Sigmoid colon (tissue), 7 donors: Measurements from ENCODE around the gene ARHGAP5. TPM values are rescaled to one million over a fixed set of nuclear protein-coding genes. Genes with fewer than 3 reads are reported as not detected.

Experiments
- DNase-seq: peaks from one replicate; pipeline ENCODE4 v3.0.0-alpha.2; 2019
- H3K27ac ChIP-seq, 4 donors: fragments of 200-600 bp; sonication (generic); one replicate each; pipeline ENCODE4 v1.5.1; 2016 to 2019; ENCODE audit warnings: mild to moderate bottlenecking in 1 of 4
- H3K27me3 ChIP-seq, 3 donors: fragments of 200-600 bp; sonication (generic); one replicate each; pipeline ENCODE4 v1.5.1; 2019; ENCODE audit warnings: mild to moderate bottlenecking in 1 of 3
- H3K36me3 ChIP-seq, 4 donors: fragments of 200-600 bp; sonication (generic); one replicate each; pipeline ENCODE4 v1.5.1; 2016 to 2019
- H3K4me1 ChIP-seq, 4 donors: fragments of 200-600 bp; sonication (generic); one replicate each; pipeline ENCODE4 v1.5.1; 2017 to 2019
- H3K4me3 ChIP-seq, 4 donors: fragments of 200-600 bp; sonication (generic); one replicate each; pipeline ENCODE4 v1.5.1; 2017 to 2019; ENCODE audit warnings: mild to moderate bottlenecking in 2 of 4, moderate library complexity in 1 of 4
- H3K9me3 ChIP-seq, 4 donors: fragments of 200-600 bp in 3 of 4; sonication (generic) in 3 of 4; one replicate each; pipeline versions ENCODE4 v1.5.1 to v1.6.1; 2013 to 2019
- EP300 ChIP-seq, 4 donors: sonication (generic); formaldehyde crosslinking; IDR thresholded peaks; one replicate each; pipeline ENCODE4 v1.6.1; 2017; ENCODE audit warnings: antibody characterized with exemption in 4 of 4
- POLR2A ChIP-seq, 2 donors: fragments of 450-650 bp; IDR thresholded peaks; one replicate each; pipeline ENCODE4 v1.6.1; 2016; ENCODE audit warnings: antibody characterized with exemption in 2 of 2, mild to moderate bottlenecking in 2 of 2, moderate library complexity in 2 of 2
- POLR2AphosphoS5 ChIP-seq, 4 donors: sonication (generic); formaldehyde crosslinking; IDR thresholded peaks; one replicate each; pipeline ENCODE4 v1.6.1; 2017; ENCODE audit warnings: antibody characterized with exemption in 4 of 4
- WGBS, 2 donors: extraction: QIAGEN DNeasy Blood & Tissue Kit; methylation state at CpG; one replicate each; pipeline ENCODE4 v1.1.7; 2013; 5-methylcytosine and 5-hydroxymethylcytosine counted together
- intact Hi-C: fragments of 100-400 bp; cut with DNase I; formaldehyde crosslinking; loops from one replicate; pipeline ENCODE4 v1.15.1; 2023
- polyA plus RNA-seq, 3 donors: library from polyadenylated mRNA; stranded (reverse); fragments of 200-250 nt; gene quantifications; one replicate each; pipeline ENCODE4 v1.2.3, GENCODE V29; 2013
- total RNA-seq, 4 donors: library from RNA; depleted of rRNA; stranded (reverse); fragments of >200 nt; gene quantifications; one replicate each; pipeline ENCODE4 v1.1.0, GENCODE V29; 2016
- TF ChIP-seq, protein P1 (sequence below), 4 experiments: fragments of 450-650 bp in 3 of 4; fragments of 200-600 bp in 1 of 4; IDR thresholded peaks; one replicate each; pipeline ENCODE4 v1.5.1; 2016 to 2019; ENCODE audit warnings: antibody characterized with exemption in 4 of 4, mild to moderate bottlenecking in 3 of 4, moderate library complexity in 2 of 4
- donor health status: healthy with polysubstance abuse.
- donor health status: Bipolar disorder and iron deficiency.
- donor health status: healthy.

Gene ARHGAP5
- total and polyA plus RNA-seq, 7 donors, result 14.9 to 173 (median 155) TPM

DNA sequence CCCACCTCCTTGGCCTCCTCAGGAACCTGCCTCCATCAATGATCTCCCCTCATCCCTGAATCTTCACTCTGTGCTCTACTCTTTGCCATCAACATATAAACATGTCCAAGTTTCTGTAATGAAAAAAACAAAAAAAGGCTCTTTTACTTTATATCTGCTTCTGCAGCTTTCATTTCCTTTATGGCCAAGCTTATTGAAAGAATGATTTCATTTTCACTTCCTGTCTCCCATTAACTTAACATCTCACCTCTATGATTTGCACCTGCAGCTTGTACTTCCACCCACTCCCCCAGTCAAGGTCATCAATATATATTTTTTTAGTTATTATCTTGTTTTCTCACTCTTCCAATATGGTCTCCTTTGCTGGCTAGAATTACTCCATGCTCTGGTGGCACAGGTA lies 109.1 kb downstream of the ARHGAP5 start:
- intact Hi-C loops, result no loop called here
- TF ChIP-seq POLR2AphosphoS5 (IDR thresholded peaks at IDR 0.05) (no peak), EP300 (IDR thresholded peaks at IDR 0.05) (no peak), POLR2A (IDR thresholded peaks at IDR 0.05) (no peak)
- TF ChIP-seq, protein P1, sequence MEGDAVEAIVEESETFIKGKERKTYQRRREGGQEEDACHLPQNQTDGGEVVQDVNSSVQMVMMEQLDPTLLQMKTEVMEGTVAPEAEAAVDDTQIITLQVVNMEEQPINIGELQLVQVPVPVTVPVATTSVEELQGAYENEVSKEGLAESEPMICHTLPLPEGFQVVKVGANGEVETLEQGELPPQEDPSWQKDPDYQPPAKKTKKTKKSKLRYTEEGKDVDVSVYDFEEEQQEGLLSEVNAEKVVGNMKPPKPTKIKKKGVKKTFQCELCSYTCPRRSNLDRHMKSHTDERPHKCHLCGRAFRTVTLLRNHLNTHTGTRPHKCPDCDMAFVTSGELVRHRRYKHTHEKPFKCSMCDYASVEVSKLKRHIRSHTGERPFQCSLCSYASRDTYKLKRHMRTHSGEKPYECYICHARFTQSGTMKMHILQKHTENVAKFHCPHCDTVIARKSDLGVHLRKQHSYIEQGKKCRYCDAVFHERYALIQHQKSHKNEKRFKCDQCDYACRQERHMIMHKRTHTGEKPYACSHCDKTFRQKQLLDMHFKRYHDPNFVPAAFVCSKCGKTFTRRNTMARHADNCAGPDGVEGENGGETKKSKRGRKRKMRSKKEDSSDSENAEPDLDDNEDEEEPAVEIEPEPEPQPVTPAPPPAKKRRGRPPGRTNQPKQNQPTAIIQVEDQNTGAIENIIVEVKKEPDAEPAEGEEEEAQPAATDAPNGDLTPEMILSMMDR (IDR thresholded peaks at IDR 0.05), result no peak
- DNase-seq, result no peak

DNA sequence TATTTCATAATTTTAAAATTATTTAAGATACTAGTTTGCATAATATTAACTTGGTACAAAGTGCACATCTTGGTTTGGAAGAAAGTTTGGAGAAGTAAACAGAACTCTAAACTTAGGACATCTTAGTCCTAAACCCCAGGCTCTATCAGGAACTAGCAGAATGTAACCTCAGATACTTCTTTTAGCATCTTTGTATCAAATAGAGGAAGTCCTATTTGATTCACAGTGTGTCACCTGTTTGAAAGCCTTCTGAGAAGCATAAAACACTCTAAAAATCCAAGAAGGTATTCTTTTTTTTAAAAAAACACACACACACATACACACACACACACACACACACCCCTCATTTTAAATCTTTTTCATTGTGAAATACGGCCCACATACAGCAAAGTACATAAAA lies 112.7 kb downstream of the ARHGAP5 start:
- intact Hi-C loops, result no loop called here

More for the DNA sequence above, 109.1 kb downstream of the ARHGAP5 start:
- H3K27me3 ChIP-seq, result no peaks in the 10 kb centered on the region
- no peak overlapping the region for H3K27ac ChIP-seq
- no peaks in the 10 kb centered on the region for H3K9me3 ChIP-seq
- H3K4me1 ChIP-seq, result no peaks in the 10 kb centered on the region
- no peak overlapping the region for H3K4me3 ChIP-seq
- no peaks in the 10 kb centered on the region for H3K36me3 ChIP-seq

DNA sequence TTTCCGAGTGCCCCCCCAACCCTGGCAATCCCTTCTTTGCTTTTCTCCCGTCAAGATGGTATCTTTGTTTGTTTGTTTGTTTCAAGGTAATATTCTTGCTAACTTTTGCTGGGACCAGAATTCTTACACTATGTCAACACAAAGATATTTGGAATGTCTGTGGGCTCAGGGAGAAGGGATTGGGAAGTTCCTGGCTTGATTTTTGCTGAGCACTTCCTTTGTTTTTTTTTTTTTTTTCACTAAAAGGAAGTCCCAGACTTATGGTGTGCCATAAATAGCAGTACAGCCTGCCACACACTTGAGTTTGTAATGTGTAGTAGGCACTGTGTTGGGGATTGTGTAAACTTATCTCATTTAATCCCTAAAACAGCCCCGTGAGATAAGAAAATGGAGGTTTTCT lies 113.6 kb downstream of the ARHGAP5 start:
- TF ChIP-seq, protein P1 (IDR thresholded peaks at IDR 0.05), result no peak
- no peak for TF ChIP-seq EP300 (IDR thresholded peaks at IDR 0.05)
- no peak for DNase-seq
- H3K4me1 ChIP-seq, result no peaks in the 10 kb centered on the region
- no peak overlapping the region for H3K4me3 ChIP-seq
- intact Hi-C loops, result no loop called here
- H3K27me3 ChIP-seq, result no peaks in the 10 kb centered on the region
- H3K9me3 ChIP-seq, result no peaks in the 10 kb centered on the region
- no peak overlapping the region for H3K27ac ChIP-seq
- H3K36me3 ChIP-seq, result no peaks in the 10 kb centered on the region
- WGBS, 2 donors, result 24 to 51% methylated on average over 3 of the region's 3 CpGs

More for the DNA sequence above, 112.7 kb downstream of the ARHGAP5 start:
- TF ChIP-seq, protein P1 (IDR thresholded peaks at IDR 0.05), result no peak
- TF ChIP-seq POLR2A (IDR thresholded peaks at IDR 0.05), result no peak
- TF ChIP-seq EP300 (IDR thresholded peaks at IDR 0.05), result no peak
- 53 to 63% methylated on average over 1 of the region's 1 CpG for WGBS, 2 donors
- no peaks in the 10 kb centered on the region for H3K27me3 ChIP-seq
- no peaks in the 10 kb centered on the region for H3K4me1 ChIP-seq
- H3K36me3 ChIP-seq, result no peaks in the 10 kb centered on the region
- H3K9me3 ChIP-seq, result no peaks in the 10 kb centered on the region
- DNase-seq, result no peak
- no peak overlapping the region for H3K27ac ChIP-seq
- H3K4me3 ChIP-seq, result no peak overlapping the region

DNA sequence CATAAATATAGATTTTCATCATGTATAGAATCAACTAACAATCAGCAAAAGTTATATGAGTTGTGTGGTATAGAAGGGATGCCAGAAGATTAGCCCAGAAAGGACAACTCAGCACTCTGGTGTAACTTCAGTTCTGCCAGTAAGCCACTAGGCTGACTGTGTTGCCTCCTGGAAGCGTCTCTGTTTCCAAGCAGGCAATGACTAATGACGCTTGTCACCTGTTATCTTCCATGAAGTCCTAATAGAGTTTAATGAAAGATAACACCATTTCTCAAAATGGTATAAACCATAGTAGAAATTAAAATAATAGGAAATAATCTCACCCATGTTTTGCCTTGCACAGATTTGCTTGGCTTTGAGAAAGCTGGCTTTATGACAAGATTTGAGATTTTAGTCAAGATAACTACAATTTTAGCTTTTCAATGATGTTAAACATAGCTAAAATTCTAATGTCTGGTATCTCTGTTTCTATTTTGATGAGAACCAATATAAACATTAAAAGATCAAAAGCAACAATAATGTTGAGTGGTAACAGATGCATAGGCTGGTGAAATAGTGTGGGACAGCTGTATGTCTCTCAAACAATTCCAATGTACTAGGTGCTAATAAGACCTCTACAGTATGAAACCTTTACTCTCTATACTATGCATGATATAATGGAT lies 115.7 kb downstream of the ARHGAP5 start:
- H3K27me3 ChIP-seq, result no peaks in the 10 kb centered on the region
- H3K4me1 ChIP-seq, result no peaks in the 10 kb centered on the region
- H3K27ac ChIP-seq, result no peak overlapping the region
- H3K36me3 ChIP-seq, result no peaks in the 10 kb centered on the region
- intact Hi-C loops, result no loop called here
- no peaks in the 10 kb centered on the region for H3K9me3 ChIP-seq
- no peak for DNase-seq
- TF ChIP-seq EP300 (IDR thresholded peaks at IDR 0.05) (no peak), POLR2A (IDR thresholded peaks at IDR 0.05) (no peak), POLR2AphosphoS5 (IDR thresholded peaks at IDR 0.05) (no peak)
- TF ChIP-seq, protein P1 (IDR thresholded peaks at IDR 0.05), result no peak
- H3K4me3 ChIP-seq, result no peak overlapping the region
- WGBS, 2 donors, result 88 to 90% methylated on average over 2 of the region's 2 CpGs

DNA sequence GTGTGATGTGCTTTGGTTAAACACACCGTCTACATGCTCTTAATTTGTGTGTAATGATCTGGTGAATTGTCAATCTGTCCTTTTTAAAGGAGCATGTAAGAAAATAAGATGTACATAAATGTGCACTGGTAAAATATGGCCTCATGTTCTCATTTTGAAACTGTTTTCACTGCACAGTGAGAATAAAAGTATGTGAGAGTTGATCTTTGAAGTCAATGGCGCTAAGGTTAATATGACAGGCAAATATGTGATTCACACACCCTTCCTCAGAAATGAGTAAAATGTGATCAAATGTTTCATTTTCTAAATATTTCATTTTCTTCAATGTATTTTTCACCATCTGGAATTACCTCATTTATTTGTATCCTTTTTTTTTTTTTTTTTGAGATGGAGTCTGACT lies 116.4 kb downstream of the ARHGAP5 start:
- 88 to 90% methylated on average over 2 of the region's 2 CpGs for WGBS, 2 donors
- Histone ChIP-seq H3K4me1 (no peaks in the 10 kb centered on the region), H3K27ac (no peak overlapping the region), H3K9me3 (no peaks in the 10 kb centered on the region), H3K27me3 (no peaks in the 10 kb centered on the region), H3K4me3 (no peak overlapping the region), H3K36me3 (no peaks in the 10 kb centered on the region)
- TF ChIP-seq POLR2A (IDR thresholded peaks at IDR 0.05), result no peak
- TF ChIP-seq, protein P1 (IDR thresholded peaks at IDR 0.05), result no peak
- TF ChIP-seq EP300 (IDR thresholded peaks at IDR 0.05), result no peak
- no peak for TF ChIP-seq POLR2AphosphoS5 (IDR thresholded peaks at IDR 0.05)
- no peak for DNase-seq
- intact Hi-C loops, result no loop called here
